ENCODE results near the gene DDX39B. TPM values are rescaled to one million over a fixed set of nuclear protein-coding genes. Genes with fewer than 3 reads are reported as not detected.

The DDX39B gene
- total and polyA plus RNA-seq, 9 of the 15 experiments (the other 6 are each of a cell fraction or from before 2014, with no cell fraction given): 479 to 869 (median 592) TPM

- no peak for TF ChIP-seq ARID3A (IDR thresholded peaks at IDR 0.05; ENCODE audit: borderline replicate concordance, low read depth, low read length)
- TF ChIP-seq FOXM1 (IDR thresholded peaks at IDR 0.05; ENCODE audit: low read depth): no peak
- TF ChIP-seq FOXM1 (CRISPR knock-in tag; IDR thresholded peaks at IDR 0.05; ENCODE audit: low read depth): no peak
- TF ChIP-seq PML (IDR thresholded peaks at IDR 0.05; ENCODE audit: low read length): no peak
- no peak for TF ChIP-seq ZNF77 (CRISPR knock-in tag; IDR thresholded peaks at IDR 0.05)
- no peak for TF ChIP-seq MGA (IDR thresholded peaks at IDR 0.05)
- TF ChIP-seq POLR2AphosphoS5 (IDR thresholded peaks at IDR 0.05; ENCODE audit: control insufficient read depth, insufficient read depth, low read depth, low read length): peak; percentile 52; the same call in 1 of the 2 replicates
- no peak for TF ChIP-seq ZNF589 (CRISPR knock-in tag; IDR thresholded peaks at IDR 0.05; ENCODE audit: low read depth)
- TF ChIP-seq ZNF830 (CRISPR knock-in tag; IDR thresholded peaks at IDR 0.05): no peak
- no peak for TF ChIP-seq CHCHD3 (CRISPR knock-in tag; IDR thresholded peaks at IDR 0.05)
- TF ChIP-seq ZNF232 (CRISPR knock-in tag; IDR thresholded peaks at IDR 0.05): no peak
- no peak for TF ChIP-seq ZNF263 (CRISPR knock-in tag; IDR thresholded peaks at IDR 0.05; ENCODE audit: borderline replicate concordance)
- TF ChIP-seq MEIS2 (IDR thresholded peaks at IDR 0.05; ENCODE audit: partially characterized antibody): no peak
- TF ChIP-seq E2F6 (IDR thresholded peaks at IDR 0.05; ENCODE audit: borderline replicate concordance in 1 of 2, extremely low read depth in 1 of 2, insufficient read depth in 1 of 2, insufficient read length in 1 of 2, low read depth in 1 of 2, low read length in 1 of 2, poor library complexity in 1 of 2, severe bottlenecking in 1 of 2): no peak
- TF ChIP-seq HDAC6 (IDR thresholded peaks at IDR 0.05; ENCODE audit: low read depth, low read length): no peak
Measured at GRCh38 chr6:31533455-31533841, 8.4 kb downstream of the DDX39B start (continued).
